Activated T-helper 1 cell treated with Interleukin-2 at 50 U/mL for 16 hours (primary cell): ENCODE measurements around the gene GNB4.

Experiments used
- DNase-seq: peaks from one replicate; pipeline ENCODE4 v3.0.0-alpha.2; 2020; ENCODE audit warnings: low read depth

GNB4 gene

DNA sequence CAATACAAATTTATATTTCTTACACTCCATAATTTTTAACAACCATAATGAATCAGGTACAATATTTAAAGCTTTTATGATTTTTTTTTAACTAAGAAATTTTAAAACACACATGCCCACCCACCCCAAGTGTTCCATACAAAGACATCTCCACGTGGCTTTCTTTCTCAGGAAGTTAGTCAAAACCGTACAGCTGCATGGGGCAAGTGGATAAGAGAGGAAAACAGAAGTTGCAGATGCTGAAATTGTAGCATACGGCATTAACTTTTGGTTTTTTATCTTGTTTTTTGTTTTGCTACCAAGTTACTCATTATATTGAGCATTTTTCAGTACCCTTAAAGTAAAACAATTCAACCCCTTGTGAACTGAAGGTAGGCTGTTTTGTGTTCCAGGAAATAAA is 14.8 kb downstream of the GNB4 start:
- DNase-seq, result no peak

DNA sequence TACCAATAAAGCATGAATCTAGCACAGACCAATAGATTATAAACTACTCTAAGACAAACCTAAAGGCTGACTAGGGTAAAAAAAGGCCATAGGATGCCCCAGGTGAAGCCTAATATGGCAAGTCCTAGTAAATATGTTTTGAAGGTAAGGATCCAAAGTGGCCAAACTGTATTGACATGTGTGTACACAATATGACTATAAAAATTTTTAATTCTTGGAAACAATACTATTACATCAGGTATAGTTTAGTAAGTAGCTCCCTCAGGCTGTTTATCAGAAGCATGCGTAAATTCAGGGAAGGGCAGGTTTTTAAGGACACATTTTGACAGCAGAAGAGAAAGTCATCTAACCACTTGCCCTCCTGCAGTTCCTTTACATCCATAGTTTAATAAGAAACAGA is 18.8 kb downstream of the GNB4 start:
- DNase-seq, result no peak

DNA sequence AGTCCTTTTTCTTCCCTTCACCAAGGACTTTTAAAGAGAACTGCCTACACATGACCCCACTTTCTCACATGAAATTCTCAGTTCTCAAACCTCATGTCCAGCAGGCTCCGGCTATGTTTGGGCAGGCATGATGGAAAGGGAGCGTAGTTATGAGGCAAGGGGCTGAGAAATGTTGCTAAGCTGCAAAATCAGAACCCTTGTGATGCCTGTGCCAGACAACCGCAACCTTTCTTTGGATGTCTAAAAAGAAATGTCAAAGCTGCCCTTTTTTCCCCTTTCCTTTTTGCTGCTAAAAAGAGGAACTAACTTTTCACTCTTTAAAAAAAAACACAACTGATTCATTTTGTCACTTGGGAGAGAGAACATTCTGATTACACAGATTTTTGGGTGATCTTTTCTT is 19.2 kb downstream of the GNB4 start:
- DNase-seq, result no peak

DNA sequence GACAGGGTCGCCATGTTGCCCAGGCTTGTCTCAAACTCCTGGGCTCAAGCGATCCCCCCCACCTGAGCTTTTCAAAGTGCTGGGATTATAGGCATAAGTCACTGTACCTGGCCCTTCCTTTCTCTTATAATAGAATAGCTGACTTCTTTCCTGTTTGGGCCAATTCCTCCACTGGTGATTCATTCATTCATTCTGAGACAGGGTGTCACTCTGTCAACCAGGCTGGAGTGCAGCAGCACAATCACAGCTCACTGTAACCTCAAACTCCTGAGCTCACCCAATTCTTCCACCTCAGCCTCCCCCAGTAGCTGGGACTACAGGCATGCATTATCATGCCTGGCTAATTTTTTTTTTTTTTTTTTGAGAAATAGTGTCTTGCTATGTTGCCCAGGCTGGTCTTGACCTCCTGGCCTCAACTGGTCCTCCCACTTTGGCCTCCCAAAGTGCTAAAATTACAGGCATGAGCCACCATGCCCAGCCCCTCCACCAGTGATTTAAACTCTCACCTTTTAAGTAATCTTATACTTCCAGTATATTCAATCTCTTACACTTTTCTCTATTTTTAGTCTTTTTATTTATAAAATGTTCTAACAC is 20.9 kb downstream of the GNB4 start:
- DNase-seq, result no peak

DNA sequence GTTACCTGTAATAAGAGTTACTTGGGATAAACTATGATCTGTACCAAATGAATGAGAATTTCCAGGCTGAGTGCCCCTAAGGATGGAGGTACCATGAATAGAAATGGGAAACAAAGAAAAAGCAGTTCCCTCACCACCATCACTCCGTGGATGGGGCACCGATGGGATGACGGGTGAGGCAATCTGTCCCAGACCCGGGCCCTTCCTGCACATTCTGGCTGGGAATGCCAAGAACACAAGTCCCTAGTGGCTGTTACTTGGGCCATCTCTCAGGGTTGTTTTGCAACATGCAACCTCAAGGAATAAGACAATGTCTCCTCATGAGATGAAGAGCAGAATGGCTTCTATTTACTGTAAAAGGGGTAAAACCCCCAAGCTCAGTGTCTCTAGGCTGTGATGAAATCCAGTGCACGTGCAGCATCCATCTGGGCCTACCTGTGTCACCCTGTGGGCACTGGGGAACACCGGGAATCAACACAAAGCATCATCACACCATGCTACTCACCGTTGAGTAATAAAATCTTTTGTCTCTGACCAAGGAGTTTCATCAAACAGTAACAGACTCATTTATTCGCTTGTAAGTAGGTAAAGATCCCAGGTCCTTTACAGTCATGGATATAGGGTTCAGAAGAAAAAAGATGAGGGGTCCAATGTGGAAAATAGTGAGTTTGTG is 22.3 kb downstream of the GNB4 start:
- no peak for DNase-seq

DNA sequence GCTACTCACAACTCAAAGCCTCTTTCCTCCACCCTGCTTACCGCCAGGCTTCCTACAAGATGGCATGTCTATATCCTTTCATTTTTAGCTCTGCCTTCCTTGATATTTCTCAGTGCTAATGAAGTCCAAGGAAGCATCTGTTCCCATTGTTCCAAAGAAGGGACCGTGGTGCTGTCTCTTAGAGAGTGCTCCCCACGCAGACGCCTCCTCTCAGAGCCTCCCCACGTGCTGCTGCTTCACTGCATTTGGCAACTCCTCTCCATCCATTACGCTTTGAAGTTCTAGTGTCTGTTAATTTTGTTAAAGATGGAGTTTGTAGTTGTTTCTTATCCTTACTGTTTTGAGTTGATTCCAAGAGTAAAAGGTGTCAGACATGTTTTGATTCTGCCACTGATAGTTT is 26.2 kb downstream of the GNB4 start:
- no peak for DNase-seq

DNA sequence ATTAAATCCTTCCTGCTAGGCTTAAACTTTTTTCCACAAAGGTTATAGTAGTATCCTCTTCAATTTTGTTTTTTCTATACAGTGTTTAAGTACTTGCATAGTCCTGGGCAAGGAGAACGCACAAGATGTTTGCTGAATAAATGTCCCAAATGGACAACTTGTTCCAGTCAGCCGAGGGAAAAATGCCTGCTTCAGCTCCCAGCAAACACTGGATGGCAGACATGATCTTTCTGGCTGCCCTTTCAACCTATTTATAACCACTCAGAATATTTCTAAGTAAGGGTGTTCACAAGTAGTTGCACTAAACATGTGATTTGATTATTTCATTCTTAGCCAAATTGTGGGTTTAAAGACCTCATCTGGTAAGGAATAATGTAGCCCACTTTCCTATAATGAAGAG is 29.8 kb downstream of the GNB4 start:
- no peak for DNase-seq

DNA sequence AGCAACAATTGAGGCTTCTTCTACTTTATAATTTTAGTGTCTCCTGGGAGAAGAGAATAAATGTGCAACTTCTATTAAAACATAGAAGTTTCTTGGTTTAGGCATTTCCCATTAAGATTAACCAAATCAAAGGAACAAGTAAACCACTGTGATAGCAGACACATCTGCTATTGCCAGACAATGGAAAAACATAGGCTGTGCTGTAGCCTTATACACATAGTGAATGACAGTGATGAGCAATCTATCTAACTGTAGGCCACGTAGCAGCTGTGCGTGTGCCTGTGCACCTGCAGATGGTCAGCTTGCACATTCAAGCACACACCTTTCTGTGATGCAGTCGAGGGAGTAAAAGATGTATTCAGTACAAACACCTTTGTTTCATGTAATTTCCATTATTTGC is 32.7 kb downstream of the GNB4 start:
- DNase-seq, result no peak

DNA sequence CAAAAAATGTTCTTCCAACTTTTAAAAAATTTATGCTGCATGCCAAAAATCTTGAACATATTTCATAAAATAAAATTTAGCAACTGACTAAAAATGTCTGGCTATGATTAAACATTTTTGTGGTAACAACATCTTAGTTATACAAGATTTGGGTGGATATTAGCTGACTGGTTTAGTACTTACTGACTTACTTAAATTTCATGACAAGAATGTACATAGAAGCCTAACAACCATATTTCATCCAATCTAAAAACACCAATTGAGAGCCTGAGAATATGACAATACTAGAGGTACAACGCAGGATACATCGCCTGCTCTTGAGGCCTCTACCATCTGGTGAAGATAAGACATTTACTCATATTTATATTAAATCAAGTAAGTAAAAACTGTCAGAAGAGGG is 34.6 kb downstream of the GNB4 start:
- no peak for DNase-seq

DNA sequence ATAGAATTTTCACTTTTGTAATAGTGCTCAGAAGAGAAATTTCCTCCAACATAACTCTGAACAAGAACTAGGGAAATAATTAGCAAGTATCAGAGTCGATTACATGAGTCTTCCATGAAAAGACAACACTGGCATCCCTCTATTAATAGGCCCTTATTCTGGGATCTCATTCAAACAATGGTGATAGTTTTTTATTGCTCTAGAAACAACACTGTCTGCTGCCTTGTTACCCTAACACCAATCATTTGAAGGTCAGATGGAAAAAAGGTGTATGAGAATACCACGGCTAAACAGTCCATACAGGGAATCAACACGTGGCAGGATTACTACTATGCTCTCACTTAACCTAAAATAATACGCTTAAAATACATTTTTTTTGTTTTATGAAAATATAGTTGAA is 35.9 kb downstream of the GNB4 start:
- no peak for DNase-seq

DNA sequence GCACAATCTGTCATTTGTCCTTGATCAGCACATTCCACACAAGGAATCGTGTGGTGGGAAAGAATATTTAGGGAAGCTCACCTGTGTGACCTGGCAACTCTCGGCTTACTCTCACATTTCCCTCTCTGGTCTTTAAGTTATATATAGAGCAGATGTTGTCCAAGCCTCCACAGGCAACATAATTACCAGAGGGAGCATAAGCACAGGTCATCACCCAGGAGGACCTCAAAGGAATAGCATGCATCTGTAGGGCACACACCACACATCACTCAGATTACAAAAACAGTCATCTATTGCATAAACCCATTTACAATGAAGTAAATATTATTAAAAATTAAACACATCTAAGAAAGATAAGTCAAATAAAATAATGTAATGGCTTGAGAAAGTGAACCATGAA is 36.5 kb downstream of the GNB4 start:
- no peak for DNase-seq

DNA sequence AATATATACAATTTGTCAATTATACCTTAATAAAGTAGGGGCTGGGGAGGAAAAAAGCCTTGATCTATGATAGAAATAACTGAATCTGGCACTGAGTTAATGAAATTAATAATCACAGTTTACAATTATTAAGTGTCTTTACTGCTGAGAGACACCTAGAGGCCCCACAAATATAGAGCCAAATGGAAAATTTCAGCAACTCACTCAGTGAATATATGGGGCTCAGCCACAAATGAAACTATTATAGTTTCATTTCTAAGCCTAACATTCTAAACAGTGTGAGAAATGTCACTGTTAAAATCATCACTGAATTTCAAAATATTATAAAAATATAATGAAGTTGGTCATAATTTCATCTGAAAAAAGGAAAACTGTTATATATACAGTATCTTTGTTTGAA is 40.3 kb downstream of the GNB4 start:
- DNase-seq, result no peak

DNA sequence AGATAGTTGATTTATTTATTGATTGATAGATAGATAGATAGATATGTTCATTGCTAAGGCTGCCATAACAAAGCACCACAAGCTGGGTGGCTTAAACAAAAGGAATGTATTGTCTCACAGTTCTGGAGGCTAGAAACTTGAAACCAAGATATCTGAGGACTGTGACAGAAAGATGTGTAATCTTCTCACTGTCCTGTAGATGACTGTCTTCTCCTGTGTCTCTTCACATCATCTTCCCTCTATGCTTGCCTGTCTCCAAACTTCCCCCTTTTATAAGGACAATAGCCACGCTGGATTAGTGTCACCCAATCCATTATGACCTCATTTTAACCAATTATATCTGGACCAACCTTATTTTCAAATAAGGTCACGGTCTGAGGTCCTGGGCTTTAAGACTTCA is 40.9 kb downstream of the GNB4 start:
- no peak for DNase-seq

DNA sequence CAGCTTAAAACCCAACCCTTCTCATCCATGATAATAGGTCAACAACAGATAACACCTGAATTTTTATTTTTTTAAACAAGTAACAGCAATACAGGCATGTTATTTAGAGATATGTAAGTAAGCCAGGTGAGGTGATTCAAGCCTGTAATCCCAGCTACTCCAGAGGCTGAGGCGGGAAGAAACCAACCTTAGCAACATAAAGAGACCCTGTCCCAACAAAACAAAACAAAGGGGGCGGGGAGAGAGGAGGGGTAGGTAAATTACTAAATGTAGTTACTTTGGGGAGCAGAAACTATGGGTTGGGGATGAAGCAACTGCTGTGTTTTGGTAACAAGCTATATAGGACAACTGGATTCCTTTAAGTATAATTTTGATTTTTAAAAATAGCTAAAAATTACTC is 47.0 kb downstream of the GNB4 start:
- no peak for DNase-seq

DNA sequence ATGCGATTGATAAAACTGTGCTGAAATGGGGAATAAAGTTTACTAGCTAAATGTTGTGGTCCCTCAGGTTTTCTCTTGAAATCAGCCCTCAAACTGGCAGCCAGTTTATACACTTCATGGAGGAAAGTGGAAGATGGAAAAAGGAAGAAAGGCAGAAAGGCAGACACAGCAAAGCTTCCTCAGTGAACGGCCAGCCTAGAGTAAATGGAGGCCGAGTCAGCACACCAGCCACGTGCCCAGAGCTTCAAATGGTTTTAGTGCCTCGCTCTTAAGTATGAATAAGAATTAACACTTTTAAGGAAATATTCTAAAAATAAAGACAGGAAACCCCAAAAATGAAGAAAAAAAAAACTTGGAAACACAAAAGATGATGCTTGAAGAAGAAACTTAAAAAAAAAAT is 48.3 kb downstream of the GNB4 start:
- no peak for DNase-seq

DNA sequence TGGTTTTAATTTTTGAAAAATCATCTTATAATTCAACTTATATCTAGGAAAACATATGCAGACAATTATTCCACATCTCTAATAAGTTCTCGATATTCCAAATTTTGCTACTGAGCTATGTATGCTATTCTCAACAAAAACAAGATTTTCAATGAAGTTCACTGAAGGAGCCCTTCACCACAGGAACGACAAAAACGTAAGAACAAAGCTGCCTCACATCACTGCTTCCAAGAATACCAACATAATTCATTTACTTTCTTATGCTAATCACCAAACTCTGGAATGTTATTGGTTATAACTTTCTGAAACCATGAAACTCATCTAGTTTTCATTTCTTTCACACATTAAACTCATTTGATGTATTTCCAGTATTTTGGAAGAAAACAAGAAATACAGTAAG is 49.7 kb downstream of the GNB4 start:
- DNase-seq, result no peak

DNA sequence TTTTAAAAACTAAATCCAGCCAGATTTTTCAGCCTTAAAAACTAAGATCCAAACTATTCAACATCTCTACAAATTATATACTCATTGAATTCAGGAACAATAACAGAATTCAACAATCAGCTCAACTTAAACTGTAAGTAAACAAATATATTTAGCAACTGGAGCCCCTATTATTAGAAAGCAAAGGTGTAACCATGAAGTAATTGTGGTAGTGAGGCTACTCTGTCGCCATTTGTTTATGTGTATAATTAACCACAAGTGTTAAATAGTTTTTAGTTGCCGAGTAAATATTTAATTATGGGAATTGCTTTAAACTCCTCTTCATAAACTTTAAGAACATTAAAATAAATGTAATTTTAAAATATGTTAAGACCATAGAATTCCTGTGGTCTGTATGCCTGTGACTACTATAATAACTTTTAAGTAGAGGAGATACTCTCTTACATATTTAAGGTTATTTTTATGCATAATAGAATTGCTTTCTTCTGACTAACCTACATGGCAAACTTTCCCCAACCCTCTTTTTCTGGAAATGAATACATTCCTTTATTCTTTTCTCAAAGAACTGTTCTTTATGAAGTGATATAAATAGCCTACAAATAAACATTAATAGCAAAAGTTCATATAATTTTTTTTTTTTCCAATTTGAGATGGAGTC is 52.6 kb downstream of the GNB4 start:
- no peak for DNase-seq

DNA sequence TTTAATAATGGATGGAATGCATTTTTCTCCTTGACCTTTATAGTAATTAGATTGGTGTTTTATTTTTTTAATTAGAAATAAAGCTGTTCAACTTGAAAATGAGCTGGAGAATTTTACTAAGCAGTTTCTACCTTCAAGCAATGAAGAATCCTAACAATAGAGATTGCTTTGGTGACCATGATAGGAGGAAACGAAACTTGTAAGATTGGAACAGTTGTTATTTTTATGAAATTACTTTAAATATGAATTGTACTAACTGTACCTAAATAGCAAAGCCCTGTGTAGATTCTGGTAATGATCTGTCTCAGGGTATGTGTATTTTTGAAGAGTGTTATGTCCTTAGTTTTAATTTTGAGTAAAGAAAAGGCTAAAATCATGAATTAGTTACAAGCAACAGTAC is 59.4 kb downstream of the GNB4 start:
- no peak for DNase-seq

DNA sequence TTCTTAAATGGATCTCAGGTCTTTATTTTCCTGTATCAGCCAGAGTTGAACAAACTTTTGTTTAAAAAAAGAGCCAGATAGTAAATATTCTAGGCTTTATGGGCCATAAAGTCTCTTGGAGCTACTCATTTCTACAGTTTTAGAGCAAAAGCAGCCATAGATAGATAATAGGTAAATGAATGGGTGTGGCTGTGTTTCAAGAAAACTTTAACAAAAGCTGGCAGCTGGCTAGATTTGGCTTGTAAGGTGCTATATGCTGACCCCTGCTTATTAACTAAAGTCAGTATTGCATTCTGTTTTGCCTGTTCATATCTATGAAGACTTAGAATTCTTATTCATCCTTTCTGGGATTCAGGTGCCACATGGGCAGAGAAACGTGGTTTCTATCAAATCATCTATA is 74.8 kb downstream of the GNB4 start:
- DNase-seq, result no peak

DNA sequence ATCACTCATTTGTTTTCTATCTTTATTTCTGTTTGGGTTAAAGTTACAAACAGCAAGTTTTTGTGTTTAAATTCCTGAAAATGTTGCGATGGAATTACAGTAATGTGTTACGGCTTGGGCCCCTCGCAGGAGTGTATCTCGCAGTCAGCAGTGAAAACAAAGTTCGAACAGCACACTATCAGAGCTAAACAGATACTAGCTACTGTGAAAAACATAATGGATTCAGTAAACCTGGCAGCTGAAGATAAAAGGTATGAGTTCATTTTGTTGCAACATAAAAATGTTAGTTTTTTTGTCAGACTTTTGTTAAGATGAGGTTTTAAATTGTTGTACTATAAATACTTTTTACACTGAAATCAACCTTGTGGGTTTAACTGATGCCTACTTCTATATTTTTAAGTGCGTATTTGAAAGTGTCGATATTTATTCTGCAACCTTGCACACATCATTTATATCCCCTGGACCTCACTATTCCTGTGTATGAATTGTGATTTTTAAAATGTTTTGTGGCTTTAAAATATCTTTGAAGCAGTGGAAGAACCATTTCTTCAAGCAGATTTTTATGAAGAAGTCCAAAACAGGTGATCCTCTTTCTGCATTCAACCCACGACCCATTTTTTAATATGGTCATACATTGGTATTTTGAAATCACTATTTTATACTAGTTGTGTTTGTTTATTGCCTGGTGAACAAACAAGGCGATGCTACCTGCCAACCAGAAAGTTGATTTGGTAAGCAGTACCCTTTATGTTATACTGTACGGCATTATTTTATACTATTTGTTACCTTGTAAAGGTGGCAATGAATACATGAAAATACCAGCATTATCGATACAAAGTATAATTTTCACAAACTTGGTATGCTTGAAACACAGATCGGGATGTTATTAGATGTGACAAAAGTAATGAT is 75.9 kb downstream of the GNB4 start:
- DNase-seq, result no peak

DNA sequence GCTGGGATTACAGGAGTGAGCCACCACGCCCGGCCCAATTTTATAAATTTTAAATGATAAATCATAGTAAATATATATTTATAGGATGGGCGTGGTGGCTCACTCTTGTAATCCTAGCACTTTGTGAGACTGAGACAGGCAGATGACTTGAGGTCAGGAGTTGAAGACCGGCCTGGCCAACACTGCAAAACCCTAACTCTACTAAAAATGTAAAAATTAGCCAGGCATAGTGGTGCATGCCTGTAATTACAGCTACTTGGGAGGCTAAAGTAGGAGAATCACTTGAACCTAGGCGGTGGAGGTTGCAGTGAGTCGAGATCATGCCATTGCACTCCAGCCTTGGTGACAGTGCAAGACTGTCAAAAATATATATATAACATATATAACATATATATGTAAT is 77.3 kb downstream of the GNB4 start:
- no peak for DNase-seq

DNA sequence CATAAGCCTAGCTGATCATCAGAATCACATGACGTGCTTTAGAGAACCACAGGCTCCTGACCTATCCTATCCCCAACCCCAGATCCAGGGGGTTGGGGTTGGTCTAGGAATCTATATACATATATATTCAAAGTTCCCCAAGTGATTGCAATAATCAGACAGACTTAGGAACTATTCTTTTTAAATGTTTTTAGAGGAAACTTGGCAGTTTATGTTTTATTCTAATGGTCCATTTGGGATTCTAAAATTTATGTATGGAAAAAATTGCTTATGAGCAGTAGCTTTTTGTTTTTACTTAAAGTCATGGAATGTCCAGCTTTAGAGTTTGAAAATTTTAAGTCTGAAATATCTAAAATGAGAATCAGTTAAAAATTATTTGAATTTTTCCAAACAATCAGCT is 81.6 kb downstream of the GNB4 start:
- no peak for DNase-seq

DNA sequence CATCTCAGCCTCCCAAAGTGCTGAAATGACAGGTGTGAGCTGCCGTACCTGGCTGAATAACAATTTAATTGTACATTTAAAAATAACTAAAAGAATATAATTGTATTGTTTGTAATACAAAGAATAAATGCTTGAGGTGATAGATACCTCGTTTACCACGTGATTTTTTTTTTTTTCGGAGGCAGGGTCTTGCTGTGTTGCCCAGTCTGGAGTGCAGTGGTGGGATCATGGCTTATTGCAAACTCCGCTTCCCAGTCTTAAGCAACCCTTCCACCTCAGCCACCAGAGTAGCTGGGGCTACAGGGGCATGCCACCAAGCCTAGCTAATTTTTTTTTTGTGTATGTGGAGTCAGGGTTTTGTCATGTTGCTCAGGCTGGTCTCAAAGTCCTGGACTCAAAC is 87.9 kb downstream of the GNB4 start:
- DNase-seq, result no peak
